ENCODE measurements around the gene CEP128.

CEP128 gene

GRCh38 chr14:80602946-80603345 lies 338.6 kb downstream of the CEP128 start:
- no peak for DNase-seq

- DNase-seq, result peak; percentile 26
Observed at GRCh38 chr14:80587096-80587724, 354.3 kb downstream of the CEP128 start.

- DNase-seq, result no peak
Observed at GRCh38 chr14:80586131-80586530, 355.4 kb downstream of the CEP128 start.

GRCh38 chr14:80585506-80585835 lies 356.1 kb downstream of the CEP128 start:
- DNase-seq, result no peak

- peak; percentile 79 for DNase-seq
Observed at GRCh38 chr14:80584744-80585505, 356.6 kb downstream of the CEP128 start.

- no peak for DNase-seq
Observed at GRCh38 chr14:80577599-80577998, 363.9 kb downstream of the CEP128 start.

- DNase-seq, result peak; percentile 21
Observed at GRCh38 chr14:80576401-80576800, 365.1 kb downstream of the CEP128 start.

- no peak for DNase-seq
Observed at GRCh38 chr14:80575763-80576162, 365.8 kb downstream of the CEP128 start.

GRCh38 chr14:80572666-80573065 lies 368.9 kb downstream of the CEP128 start:
- DNase-seq, result no peak

- DNase-seq, result no peak
Observed at GRCh38 chr14:80570930-80571298, 370.6 kb downstream of the CEP128 start.

GRCh38 chr14:80567905-80568536 lies 373.5 kb downstream of the CEP128 start:
- no peak for DNase-seq

- DNase-seq, result no peak
Observed at GRCh38 chr14:80565001-80565400, 376.5 kb downstream of the CEP128 start.

- DNase-seq, result no peak
Observed at GRCh38 chr14:80564051-80564450, 377.5 kb downstream of the CEP128 start.

GRCh38 chr14:80560800-80561657 lies 380.5 kb downstream of the CEP128 start:
- DNase-seq, result no peak

GRCh38 chr14:80554139-80554538 lies 387.4 kb downstream of the CEP128 start:
- DNase-seq, result no peak

- DNase-seq, result no peak
Observed at GRCh38 chr14:80549141-80549540, 392.4 kb downstream of the CEP128 start.

GRCh38 chr14:80545935-80546854 lies 395.3 kb downstream of the CEP128 start:
- no peak for DNase-seq

- DNase-seq, result no peak
Observed at GRCh38 chr14:80544366-80544765, 397.2 kb downstream of the CEP128 start.

- DNase-seq, result no peak
Observed at GRCh38 chr14:80543211-80543610, 398.3 kb downstream of the CEP128 start.

GRCh38 chr14:80538633-80539375 lies 402.7 kb downstream of the CEP128 start:
- no peak for DNase-seq

- no peak for DNase-seq
Observed at GRCh38 chr14:80537626-80538025, 403.9 kb downstream of the CEP128 start.
